ENCODE data around the gene DGKG.

DNA sequence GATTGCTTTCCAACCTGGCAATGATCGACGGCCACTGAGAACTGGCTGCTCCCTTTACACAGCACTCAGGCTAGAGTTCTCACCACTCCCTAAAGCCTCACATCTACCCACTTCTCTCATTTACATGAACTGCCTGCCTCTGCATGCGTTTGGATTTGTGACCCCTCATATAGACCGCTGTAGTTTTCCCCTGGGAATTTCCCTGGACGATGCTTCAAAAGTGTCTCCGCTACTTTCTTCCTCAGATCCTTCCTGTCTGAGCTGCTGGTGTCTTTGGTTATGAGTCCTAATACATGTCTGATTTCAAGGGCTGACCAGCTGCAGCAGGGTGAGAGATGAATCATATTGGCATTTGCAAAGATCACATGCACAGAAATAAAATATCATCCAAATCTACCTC, 136.4 kb downstream of the DGKG start:
- TF ChIP-seq CTCF (IDR thresholded peaks at IDR 0.05) (no peak), POLR2A (IDR thresholded peaks at IDR 0.05) (no peak)

All from right lobe of liver (tissue), 4 donors.